ENCODE results near the gene CIBAR2. TPM values are rescaled to one million over a fixed set of nuclear protein-coding genes. Genes with fewer than 3 reads are reported as not detected.

The CIBAR2 gene
- total RNA-seq, 2 experiments from 2014 or later = not detected

- no peak overlapping the region for H3K4me3 Mint-ChIP-seq
- H3K36me3 Mint-ChIP-seq = no peaks in the 10 kb centered on the region
- H3K27ac Mint-ChIP-seq = peak overlapping the region; percentile 79
- no peak for DNase-seq
- no peaks in the 10 kb centered on the region for H3K9me3 Mint-ChIP-seq
- no peaks in the 10 kb centered on the region for H3K27me3 Mint-ChIP-seq
- peaks cover 21% of the 10 kb centered on the region for H3K4me1 Mint-ChIP-seq
Observed at GRCh38 chr16:85104821-85105391, 7.4 kb downstream of the CIBAR2 start.

DNA sequence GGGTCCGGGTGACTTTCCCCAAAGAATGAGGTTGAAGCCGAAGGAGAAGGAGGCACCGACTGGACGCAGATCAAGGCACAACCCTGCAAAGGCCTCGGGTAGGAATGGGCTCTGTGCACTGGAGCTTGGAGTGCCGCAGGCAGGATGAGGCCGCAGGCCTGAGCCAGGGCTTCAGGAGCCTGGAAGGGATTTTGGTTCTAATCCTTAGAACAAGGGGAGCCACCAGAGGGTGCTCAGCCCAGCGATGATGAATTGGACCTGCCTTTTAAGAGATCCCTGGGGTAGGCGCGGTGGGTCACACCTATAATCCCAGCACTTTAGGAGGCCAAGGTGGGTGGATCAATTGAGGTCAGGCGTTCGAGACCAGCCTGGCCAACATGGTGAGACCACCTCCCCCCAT lies 8.1 kb downstream of the CIBAR2 start:
- H3K4me1 Mint-ChIP-seq = peaks cover 21% of the 10 kb centered on the region
- no peaks in the 10 kb centered on the region for H3K9me3 Mint-ChIP-seq
- no peak overlapping the region for H3K27ac Mint-ChIP-seq
- no peaks in the 10 kb centered on the region for H3K36me3 Mint-ChIP-seq
- no peaks in the 10 kb centered on the region for H3K27me3 Mint-ChIP-seq
- no peak for DNase-seq
- H3K4me3 Mint-ChIP-seq = no peak overlapping the region

- no peaks in the 10 kb centered on the region for H3K9me3 Mint-ChIP-seq
- no peak overlapping the region for H3K27ac Mint-ChIP-seq
- no peak for DNase-seq
- no peaks in the 10 kb centered on the region for H3K27me3 Mint-ChIP-seq
- no peaks in the 10 kb centered on the region for H3K36me3 Mint-ChIP-seq
- H3K4me3 Mint-ChIP-seq = no peak overlapping the region
- peaks cover 21% of the 10 kb centered on the region for H3K4me1 Mint-ChIP-seq
Observed at GRCh38 chr16:85103114-85104079, 8.9 kb downstream of the CIBAR2 start.

GRCh38 chr16:85101956-85102630 lies 10.2 kb downstream of the CIBAR2 start:
- no peaks in the 10 kb centered on the region for H3K27me3 Mint-ChIP-seq
- peaks cover 21% of the 10 kb centered on the region for H3K4me1 Mint-ChIP-seq
- DNase-seq = no peak
- no peak overlapping the region for H3K4me3 Mint-ChIP-seq
- no peaks in the 10 kb centered on the region for H3K9me3 Mint-ChIP-seq
- H3K27ac Mint-ChIP-seq = no peak overlapping the region
- H3K36me3 Mint-ChIP-seq = no peaks in the 10 kb centered on the region

GRCh38 chr16:85100265-85100664 lies 12.0 kb downstream of the CIBAR2 start:
- Mint-ChIP-seq H3K4me1 (peaks cover 19% of the 10 kb centered on the region), H3K27ac (no peak overlapping the region), H3K27me3 (no peaks in the 10 kb centered on the region), H3K36me3 (no peaks in the 10 kb centered on the region), H3K4me3 (no peak overlapping the region), H3K9me3 (no peaks in the 10 kb centered on the region)
- DNase-seq = no peak

- Mint-ChIP-seq H3K36me3 (no peaks in the 10 kb centered on the region), H3K27ac (no peak overlapping the region), H3K9me3 (no peaks in the 10 kb centered on the region), H3K4me3 (no peak overlapping the region), H3K4me1 (peaks cover 6% of the 10 kb centered on the region), H3K27me3 (no peaks in the 10 kb centered on the region)
- no peak for DNase-seq
Observed at GRCh38 chr16:85098565-85098964, 13.7 kb downstream of the CIBAR2 start.

DNA sequence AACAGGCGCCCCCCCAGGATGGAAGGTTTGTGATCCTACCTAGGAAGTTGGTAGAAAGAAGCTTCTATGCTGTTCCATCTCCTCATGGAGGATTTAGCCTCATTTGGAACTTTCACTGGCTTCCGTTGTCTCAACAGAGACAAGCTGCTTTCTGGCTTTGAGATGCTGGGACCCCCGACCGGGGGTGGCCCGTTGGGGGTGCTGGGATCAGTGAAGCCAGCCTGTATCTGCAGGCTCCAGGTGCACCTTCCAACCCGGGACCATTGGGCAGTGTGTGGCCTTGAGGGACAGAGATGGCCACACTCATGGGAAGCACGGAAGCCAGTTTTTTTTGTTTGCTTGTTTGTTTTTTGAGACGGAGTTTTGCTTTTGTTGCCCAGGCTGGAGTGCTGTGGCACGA lies 15.4 kb downstream of the CIBAR2 start:
- Mint-ChIP-seq H3K27ac (no peak overlapping the region), H3K36me3 (no peaks in the 10 kb centered on the region), H3K4me3 (no peak overlapping the region), H3K4me1 (peaks cover under 1% of the 10 kb centered on the region), H3K9me3 (no peaks in the 10 kb centered on the region), H3K27me3 (no peaks in the 10 kb centered on the region)
- DNase-seq = no peak

GRCh38 chr16:85094812-85095211 lies 17.5 kb downstream of the CIBAR2 start:
- H3K9me3 Mint-ChIP-seq = no peaks in the 10 kb centered on the region
- no peaks in the 10 kb centered on the region for H3K27me3 Mint-ChIP-seq
- H3K4me1 Mint-ChIP-seq = peaks cover 5% of the 10 kb centered on the region
- no peak overlapping the region for H3K27ac Mint-ChIP-seq
- DNase-seq = no peak
- no peaks in the 10 kb centered on the region for H3K36me3 Mint-ChIP-seq
- no peak overlapping the region for H3K4me3 Mint-ChIP-seq

DNA sequence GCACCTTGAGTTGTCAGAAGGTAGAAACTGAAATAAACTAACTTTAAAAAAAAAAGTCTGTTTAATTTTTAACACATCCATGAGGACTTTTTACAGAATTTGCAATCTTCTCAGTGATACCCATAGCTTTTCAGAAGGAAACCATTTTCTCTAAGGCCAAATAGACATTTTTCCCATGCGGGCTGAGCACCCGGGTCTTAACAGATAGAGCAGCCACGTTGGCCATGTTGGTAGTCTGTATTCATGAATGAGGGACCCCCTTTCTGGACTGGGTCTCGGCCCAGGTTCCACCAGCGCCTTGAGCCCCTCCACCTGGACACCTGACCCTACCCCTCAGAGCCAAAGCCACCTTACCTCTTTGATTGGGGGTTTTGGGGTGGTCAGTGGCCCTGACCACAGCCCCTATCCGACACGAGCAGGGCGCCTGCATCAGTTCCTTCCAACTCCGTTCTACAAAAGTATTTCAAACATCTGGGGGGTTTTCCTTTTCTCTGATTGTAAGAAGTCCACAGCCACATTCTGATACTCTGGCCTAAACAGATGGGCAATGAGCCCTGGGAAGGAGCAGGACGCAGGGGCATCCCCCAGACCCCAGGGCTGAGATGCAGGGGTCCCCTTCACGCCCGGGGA lies 18.0 kb downstream of the CIBAR2 start:
- DNase-seq = no peak
- Mint-ChIP-seq H3K27ac (no peak overlapping the region), H3K36me3 (no peaks in the 10 kb centered on the region), H3K27me3 (no peaks in the 10 kb centered on the region), H3K9me3 (no peaks in the 10 kb centered on the region), H3K4me3 (no peak overlapping the region), H3K4me1 (peaks cover 5% of the 10 kb centered on the region)

- Mint-ChIP-seq H3K36me3 (no peaks in the 10 kb centered on the region), H3K9me3 (no peaks in the 10 kb centered on the region), H3K4me1 (peaks cover 5% of the 10 kb centered on the region), H3K27ac (no peak overlapping the region), H3K4me3 (no peak overlapping the region), H3K27me3 (no peaks in the 10 kb centered on the region)
- no peak for DNase-seq
Observed at GRCh38 chr16:85093705-85094104, 18.6 kb downstream of the CIBAR2 start.

DNA sequence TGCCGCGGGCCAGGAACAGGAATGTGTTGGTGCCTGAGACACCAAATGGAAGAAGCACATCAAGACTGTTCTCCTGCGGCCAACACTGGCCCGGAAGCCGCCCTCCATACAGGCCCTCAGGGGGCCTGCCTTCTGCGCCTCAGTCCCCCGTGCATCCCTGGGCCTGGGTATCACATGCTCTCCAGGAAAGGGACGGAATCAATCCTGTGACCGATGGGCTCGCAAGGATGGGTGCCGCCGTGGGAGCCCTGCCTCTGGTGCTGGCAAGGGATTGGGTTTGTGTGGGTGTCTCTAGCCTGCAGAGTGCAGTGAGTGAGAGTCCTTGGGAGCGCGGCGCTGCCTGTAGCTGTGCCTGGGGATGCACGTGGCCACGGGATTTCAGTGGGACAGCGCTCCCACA lies 19.4 kb downstream of the CIBAR2 start:
- Mint-ChIP-seq H3K27ac (no peak overlapping the region), H3K4me3 (no peak overlapping the region), H3K4me1 (peaks cover 5% of the 10 kb centered on the region), H3K9me3 (no peaks in the 10 kb centered on the region), H3K27me3 (no peaks in the 10 kb centered on the region), H3K36me3 (no peaks in the 10 kb centered on the region)
- no peak for DNase-seq

DNA sequence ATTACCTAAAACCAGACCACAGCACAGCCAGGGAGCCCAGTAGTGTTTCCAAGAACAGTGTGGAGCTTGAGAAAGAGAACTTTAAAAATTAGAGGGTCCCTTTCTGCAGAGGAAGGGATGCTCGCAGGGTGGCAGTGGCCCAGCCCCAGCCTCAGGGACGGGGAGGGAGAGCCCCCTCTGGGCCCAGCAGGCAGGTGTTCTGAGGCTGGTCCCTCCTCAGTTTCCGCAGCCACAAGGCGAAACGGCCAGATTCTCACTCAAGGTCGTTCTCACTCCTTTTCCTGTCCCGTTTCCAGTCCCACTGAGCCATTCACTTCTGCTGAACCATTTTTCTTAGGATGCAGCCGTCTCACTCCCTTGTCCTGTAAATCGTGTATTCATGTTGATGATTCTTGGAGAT lies 20.0 kb downstream of the CIBAR2 start:
- Mint-ChIP-seq H3K9me3 (no peaks in the 10 kb centered on the region), H3K36me3 (no peaks in the 10 kb centered on the region), H3K4me1 (peaks cover 5% of the 10 kb centered on the region), H3K4me3 (no peak overlapping the region), H3K27me3 (no peaks in the 10 kb centered on the region), H3K27ac (no peak overlapping the region)
- DNase-seq = no peak

DNA sequence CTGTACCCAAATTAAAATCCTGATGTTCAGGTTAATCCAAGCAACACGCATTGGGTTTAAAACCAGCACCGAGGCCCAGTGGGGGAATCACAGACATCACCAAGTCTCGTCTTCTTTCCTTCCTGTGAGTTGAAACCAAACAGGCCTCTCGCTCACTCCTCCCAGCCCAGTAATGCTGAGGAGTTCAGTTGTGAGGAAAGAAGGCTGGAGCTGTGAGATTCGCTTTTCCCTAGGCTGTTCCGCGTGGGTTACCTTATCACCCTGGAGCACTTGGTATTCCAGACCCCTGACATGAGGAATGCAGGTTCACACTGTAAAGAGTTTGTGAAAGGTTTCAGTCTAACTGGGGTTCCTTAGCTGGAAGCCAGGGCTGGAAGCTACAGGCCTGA lies 20.8 kb downstream of the CIBAR2 start:
- Mint-ChIP-seq H3K36me3 (no peaks in the 10 kb centered on the region), H3K27ac (no peak overlapping the region)

GRCh38 chr16:85090873-85091521 lies 21.3 kb downstream of the CIBAR2 start:
- Mint-ChIP-seq H3K36me3 (no peaks in the 10 kb centered on the region), H3K4me3 (no peak overlapping the region), H3K9me3 (no peaks in the 10 kb centered on the region), H3K27ac (no peak overlapping the region), H3K4me1 (peaks cover 5% of the 10 kb centered on the region), H3K27me3 (no peaks in the 10 kb centered on the region)
- no peak for DNase-seq

More for the DNA sequence above, 20.8 kb downstream of the CIBAR2 start:
- H3K27me3 Mint-ChIP-seq = no peaks in the 10 kb centered on the region
- DNase-seq = no peak
- no peaks in the 10 kb centered on the region for H3K9me3 Mint-ChIP-seq
- no peak overlapping the region for H3K4me3 Mint-ChIP-seq
- peaks cover 5% of the 10 kb centered on the region for H3K4me1 Mint-ChIP-seq

GRCh38 chr16:85090181-85090580 lies 22.1 kb downstream of the CIBAR2 start:
- no peaks in the 10 kb centered on the region for H3K27me3 Mint-ChIP-seq
- H3K27ac Mint-ChIP-seq = no peak overlapping the region
- H3K4me3 Mint-ChIP-seq = no peak overlapping the region
- DNase-seq = no peak
- no peaks in the 10 kb centered on the region for H3K9me3 Mint-ChIP-seq
- H3K4me1 Mint-ChIP-seq = peaks cover 5% of the 10 kb centered on the region
- H3K36me3 Mint-ChIP-seq = no peaks in the 10 kb centered on the region

Data from activated naive CD8-positive, alpha-beta T cell treated with anti-CD3 and anti-CD28 coated beads for 36 hours (primary cell).